KG1 (cell line): ENCODE results near the gene CDCP2.
A peak's percentile ranks its signal among the peaks of the same experiment; 100 is the strongest.
"Not testable (repeated sequence)": the region's sequence is repeated elsewhere in the genome, so short reads cannot be mapped to it uniquely, and the experiment has no call there.

Experiments used
- DNase-seq: peaks from one replicate; lab custom pipeline; 2025; lab: John Stamatoyannopoulos, UW

CDCP2 gene

DNA sequence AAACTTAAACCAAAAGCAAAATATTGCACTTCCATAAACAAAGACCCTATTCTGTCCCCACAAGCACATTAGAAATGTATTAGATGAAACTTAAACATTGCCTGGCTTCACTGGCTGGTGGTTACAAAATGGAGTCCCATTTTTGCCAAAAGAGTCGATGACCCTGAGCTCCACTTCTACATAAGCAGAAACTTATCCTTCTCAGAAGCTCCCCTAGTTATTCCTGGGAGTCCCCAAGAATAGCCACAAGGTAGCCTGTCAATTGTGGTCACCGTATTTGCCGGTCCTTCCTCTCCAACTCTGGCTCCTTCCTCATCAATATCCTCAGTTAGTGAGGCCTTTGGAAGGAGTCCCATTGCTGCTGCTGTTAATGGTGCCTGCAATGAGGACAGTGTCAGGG is 37.3 kb downstream of the CDCP2 start:
- no peak for DNase-seq

DNA sequence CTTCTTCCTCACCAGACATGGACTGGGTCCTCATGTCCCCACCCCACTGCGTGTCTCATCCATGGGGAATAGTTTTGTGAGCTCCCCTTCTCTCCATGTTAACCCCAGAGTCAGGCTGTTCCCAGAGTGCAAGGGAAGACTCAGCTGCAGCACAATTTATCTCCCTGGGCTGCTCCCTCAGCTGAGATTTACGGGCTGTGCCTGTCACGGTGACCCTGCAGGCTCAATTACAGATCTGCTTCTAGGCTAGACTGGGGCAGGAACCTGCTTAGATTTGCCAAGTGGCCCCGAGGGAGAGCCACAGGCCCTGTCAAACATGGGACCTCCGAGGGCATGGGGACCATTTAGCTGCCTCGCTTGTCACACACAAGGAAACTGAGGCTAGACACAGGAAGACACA is 37.8 kb downstream of the CDCP2 start:
- DNase-seq: no peak

DNA sequence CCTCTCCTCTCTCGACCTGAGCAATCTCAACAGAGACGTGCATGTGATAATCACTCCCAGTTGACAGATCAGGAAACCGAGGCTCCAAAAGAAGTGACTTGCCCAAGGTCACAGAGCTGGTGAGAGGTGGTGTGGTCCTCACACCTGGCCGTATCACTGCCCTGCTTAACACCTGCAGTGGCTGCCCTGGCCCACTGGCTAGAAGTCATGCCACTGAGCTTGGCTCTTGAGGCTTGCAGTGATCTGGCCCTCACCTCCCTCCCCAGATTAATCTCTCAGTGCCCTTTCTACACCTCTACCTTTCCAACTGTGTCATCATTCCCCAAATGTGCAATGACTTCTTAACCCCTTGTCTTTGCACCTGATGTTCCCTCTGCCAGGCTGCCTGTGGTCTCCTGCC is 38.8 kb downstream of the CDCP2 start:
- DNase-seq: no peak

DNA sequence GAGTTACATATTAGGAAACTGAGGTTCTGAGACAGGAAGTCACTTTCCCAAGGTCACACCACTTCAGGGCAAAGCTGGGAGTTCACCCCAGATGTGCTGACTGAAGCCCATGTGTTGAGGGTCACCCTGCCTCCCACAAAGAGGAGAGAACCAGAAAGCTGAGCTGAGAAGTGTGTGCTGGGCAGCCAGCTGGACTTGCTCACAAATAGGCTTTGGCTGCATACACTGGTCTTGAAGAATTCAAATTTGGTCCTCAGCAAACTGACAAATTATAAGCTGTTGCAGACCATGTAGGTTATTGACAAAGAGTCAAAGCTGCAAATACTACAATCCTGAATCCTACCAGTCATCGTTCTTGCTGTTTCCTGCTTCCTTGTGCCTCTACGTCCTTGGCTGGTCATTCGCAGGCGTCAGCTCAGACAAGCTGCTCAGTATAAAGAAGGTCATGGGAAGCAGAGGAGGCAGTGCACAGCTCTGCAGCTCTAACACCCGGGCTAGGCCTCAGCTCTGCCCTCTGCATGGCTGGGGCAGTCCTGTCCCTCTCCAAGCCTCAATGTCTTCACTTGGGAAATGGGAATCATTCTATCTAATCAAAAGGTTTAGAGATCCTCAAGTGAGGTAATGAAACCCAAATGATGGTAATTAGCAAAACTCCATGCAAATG is 40.0 kb downstream of the CDCP2 start:
- DNase-seq: no peak

DNA sequence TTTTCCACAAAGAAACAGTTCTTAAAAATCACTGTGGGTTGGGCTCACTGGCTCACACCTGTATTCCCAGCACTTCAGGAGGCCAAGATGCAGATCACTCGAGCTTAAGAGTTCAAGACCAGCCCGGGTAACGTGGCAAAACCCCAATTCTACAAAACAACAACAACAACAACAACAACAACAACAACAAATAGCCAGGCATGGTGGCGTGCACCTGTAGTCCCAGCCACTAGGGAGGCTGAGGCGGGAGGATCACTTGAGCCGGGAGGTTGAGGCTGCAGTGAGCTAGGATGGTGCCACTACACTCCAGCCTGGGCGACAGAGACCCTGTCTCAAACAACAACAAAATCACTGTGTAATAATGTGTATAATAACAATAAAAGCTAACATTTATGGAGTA is 40.8 kb downstream of the CDCP2 start:
- no peak for DNase-seq

GRCh38 chr1:54111624-54112023 is 41.2 kb downstream of the CDCP2 start:
- no peak for DNase-seq

GRCh38 chr1:54110996-54111395 is 41.8 kb downstream of the CDCP2 start:
- no peak for DNase-seq

- no peak for DNase-seq
Observed at GRCh38 chr1:54109129-54110090, 43.4 kb downstream of the CDCP2 start.

DNA sequence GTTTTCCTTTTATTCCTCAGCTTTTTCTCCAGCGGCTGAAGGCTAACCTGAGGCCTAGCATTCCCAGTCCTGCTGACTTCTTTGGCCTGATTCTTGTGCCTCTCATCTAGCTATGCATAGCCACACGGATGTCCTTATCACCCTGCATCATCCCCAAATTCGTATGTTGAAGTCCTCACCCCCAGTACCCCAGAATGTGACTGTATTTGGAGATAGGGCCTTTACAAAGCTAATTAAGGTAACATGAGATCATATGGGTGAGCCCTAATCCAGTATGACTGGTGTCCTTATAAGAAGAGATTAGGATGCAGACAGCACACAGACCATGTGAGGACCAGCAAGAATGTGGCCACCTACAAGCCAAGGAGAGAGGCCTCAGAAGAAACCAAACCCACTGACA is 44.6 kb downstream of the CDCP2 start:
- no peak for DNase-seq

DNA sequence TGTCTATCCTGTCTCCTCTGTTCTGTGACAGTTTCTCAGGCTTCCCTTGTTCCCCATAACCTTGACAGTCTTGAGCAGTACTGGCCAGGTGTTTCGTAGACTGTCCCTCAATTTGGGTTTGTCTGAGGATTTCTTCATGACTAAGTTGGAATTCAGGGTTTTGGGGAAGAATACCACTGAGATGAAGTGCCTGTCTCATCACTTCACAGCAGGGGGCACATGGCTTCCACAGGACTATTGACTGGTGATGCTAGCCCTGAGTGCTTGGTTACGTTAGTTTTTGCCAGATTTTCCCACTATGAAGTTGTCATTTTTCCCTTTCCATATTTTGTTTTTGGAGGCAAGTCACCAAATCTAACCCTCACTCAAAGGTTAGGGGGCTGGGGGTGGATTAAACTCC is 45.7 kb downstream of the CDCP2 start:
- no peak for DNase-seq

- DNase-seq: no peak
Observed at GRCh38 chr1:54105736-54106269, 47.0 kb downstream of the CDCP2 start.

GRCh38 chr1:54105080-54105479 is 47.7 kb downstream of the CDCP2 start:
- no peak for DNase-seq

DNA sequence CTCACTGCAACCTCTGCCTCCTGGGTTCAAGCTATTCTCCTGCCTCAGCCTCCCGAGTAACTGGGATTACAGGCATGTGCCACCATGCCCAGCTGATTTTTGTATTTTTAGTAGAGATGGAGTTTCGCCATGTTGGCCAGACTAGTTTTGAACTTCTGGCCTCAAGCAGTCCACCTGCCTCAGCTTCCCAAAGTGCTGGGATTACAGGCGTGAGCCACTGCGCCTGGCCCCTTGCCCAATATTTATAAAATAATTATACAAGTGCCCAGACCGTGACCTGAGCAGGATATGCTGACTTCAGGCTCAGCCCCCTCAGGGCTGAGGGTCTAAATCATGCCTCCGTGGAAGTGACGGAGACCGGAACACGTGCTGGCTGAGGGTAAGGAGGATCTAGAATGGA is 48.2 kb downstream of the CDCP2 start:
- not testable (repeated sequence) for DNase-seq

GRCh38 chr1:54103414-54103813 is 49.4 kb downstream of the CDCP2 start:
- DNase-seq: no peak

- DNase-seq: no peak
Observed at GRCh38 chr1:54100500-54100899, 52.3 kb downstream of the CDCP2 start.

- no peak for DNase-seq
Observed at GRCh38 chr1:54099061-54099610, 53.7 kb downstream of the CDCP2 start.

GRCh38 chr1:54096877-54097240 is 55.9 kb downstream of the CDCP2 start:
- DNase-seq: no peak

GRCh38 chr1:54096227-54096876 is 56.4 kb downstream of the CDCP2 start:
- peak; percentile 45 for DNase-seq

GRCh38 chr1:54095546-54096226 is 57.1 kb downstream of the CDCP2 start:
- peak; percentile 77 for DNase-seq

- not testable (repeated sequence) for DNase-seq
Observed at GRCh38 chr1:54094730-54095105, 58.1 kb downstream of the CDCP2 start.

DNA sequence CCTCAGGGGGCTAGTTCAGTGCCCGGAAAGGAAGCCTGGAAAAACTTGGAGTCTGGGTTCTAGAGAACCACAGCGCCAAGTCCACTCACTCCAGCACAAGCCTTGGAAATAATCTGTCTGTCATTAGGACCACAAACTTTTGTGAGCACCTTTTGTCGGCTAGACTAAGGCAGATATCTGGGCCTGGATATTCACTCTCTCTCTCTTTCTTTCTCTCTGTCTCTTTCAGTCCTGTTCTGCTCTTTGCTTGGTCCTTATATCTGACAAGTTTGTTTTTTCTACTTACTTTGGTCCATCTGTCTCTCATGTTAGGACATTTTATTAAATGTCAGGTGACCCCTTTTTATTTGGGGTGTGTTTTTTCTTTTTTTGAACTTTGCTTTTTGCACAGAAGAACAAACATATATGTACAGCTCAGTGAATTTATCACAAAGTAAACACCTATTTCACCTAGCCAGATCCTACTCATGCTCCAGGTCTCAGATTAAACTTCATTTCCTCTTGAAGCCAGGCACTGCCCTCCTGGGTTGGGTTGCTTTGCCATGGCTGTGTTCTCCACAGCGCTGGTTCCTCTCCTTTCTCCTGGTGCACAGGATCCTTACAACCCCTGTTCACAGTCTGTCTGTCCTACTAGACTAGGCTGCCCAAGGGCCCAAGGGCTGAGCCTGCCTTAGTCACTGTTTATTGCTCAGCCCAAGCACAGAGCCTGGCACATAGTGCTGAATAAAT is 58.6 kb downstream of the CDCP2 start:
- DNase-seq: no peak
